GM23248 (cell line): ENCODE results near the gene STAMBP. TPM values are rescaled to one million over a fixed set of nuclear protein-coding genes. Genes with fewer than 3 reads are reported as not detected.

ENCODE experiments used
- DNase-seq: peaks from one replicate; pipeline ENCODE4 v3.0.0-alpha.2; 2015
- H2AFZ ChIP-seq: fragments of 200-600 bp; sonication (generic); 2 replicates; pipeline ENCODE4 v1.6.1; 2016; ENCODE audit warnings: antibody characterized with exemption
- H3F3A ChIP-seq: fragments of 200-600 bp; sonication (generic); 2 replicates; pipeline ENCODE4 v1.6.1; 2016; ENCODE audit warnings: mild to moderate bottlenecking, antibody characterized with exemption, mixed run types; ENCODE audit not compliant: insufficient read depth
- H3K27ac ChIP-seq: fragments of 200-600 bp; sonication (generic); 2 replicates; pipeline ENCODE4 v1.5.1; 2016; ENCODE audit warnings: mild to moderate bottlenecking
- H3K27me3 ChIP-seq: fragments of 200-600 bp; sonication (generic); replicated peaks from 2 replicates; pipeline ENCODE4 v1.6.1; 2016; ENCODE audit warnings: mild to moderate bottlenecking; ENCODE audit not compliant: insufficient read depth
- H3K36me3 ChIP-seq: fragments of 200-600 bp; sonication (generic); 2 replicates; pipeline ENCODE4 v1.6.1; 2016; ENCODE audit warnings: low read depth, mild to moderate bottlenecking
- H3K4me1 ChIP-seq: fragments of 200-600 bp; sonication (generic); 2 replicates; pipeline ENCODE4 v1.6.1; 2016; ENCODE audit warnings: mild to moderate bottlenecking; ENCODE audit not compliant: insufficient read depth
- H3K4me2 ChIP-seq: fragments of 200-600 bp; sonication (generic); one replicate; pipeline ENCODE4 v1.6.1; 2016; ENCODE audit warnings: mild to moderate bottlenecking; ENCODE audit not compliant: unreplicated experiment
- H3K4me3 ChIP-seq: fragments of 200-600 bp; sonication (generic); 2 replicates; pipeline ENCODE4 v1.5.1; 2016; ENCODE audit warnings: mild to moderate bottlenecking
- H3K79me2 ChIP-seq: fragments of 200-600 bp; sonication (generic); 2 replicates; pipeline ENCODE4 v1.6.1; 2016; ENCODE audit warnings: mild to moderate bottlenecking; ENCODE audit not compliant: insufficient read depth
- H3K9ac ChIP-seq: fragments of 200-600 bp; sonication (generic); 2 replicates; pipeline ENCODE4 v1.6.1; 2016; ENCODE audit warnings: mild to moderate bottlenecking
- H3K9me2 ChIP-seq: fragments of 200-600 bp; sonication (generic); 2 replicates; pipeline ENCODE4 v1.6.1; 2016; ENCODE audit warnings: mixed run types, mild to moderate bottlenecking, moderate library complexity; ENCODE audit not compliant: insufficient read depth
- H3K9me3 ChIP-seq: fragments of 200-600 bp; sonication (generic); one replicate; pipeline ENCODE4 v1.6.1; 2017; ENCODE audit warnings: low read depth
- H4K20me1 ChIP-seq: fragments of 200-600 bp; sonication (generic); 2 replicates; pipeline ENCODE4 v1.6.0; 2016; ENCODE audit not compliant: insufficient read depth
- EZH2 ChIP-seq: fragments of 200-600 bp; sonication (generic); IDR thresholded peaks from 2 replicates; pipeline ENCODE4 v1.6.1; 2018; ENCODE audit warnings: antibody characterized with exemption, mild to moderate bottlenecking; ENCODE audit not compliant: insufficient read depth, poor library complexity, severe bottlenecking
- EZH2phosphoT487 ChIP-seq: fragments of 200-600 bp; sonication (generic); IDR thresholded peaks from 2 replicates; pipeline ENCODE4 v1.6.1; 2018; ENCODE audit warnings: antibody characterized with exemption, moderate library complexity, mild to moderate bottlenecking, low read depth; ENCODE audit not compliant: insufficient read depth
- WGBS, 2 experiments: methylation state at CpG; one replicate each; pipeline ENCODE4 v1.1.6; 2015 to 2017; ENCODE audit warnings: low lambda C conversion rate in 2 of 2, low coverage in 1 of 2; ENCODE audit errors: missing lambda C conversion rate in 2 of 2; 5-methylcytosine and 5-hydroxymethylcytosine counted together
- in situ Hi-C: fragments of 300-500 bp; cut with MboI; formaldehyde crosslinking; loops from 2 replicates; pipeline ENCODE4 v1.15.0; 2020
- polyA plus RNA-seq: library from polyadenylated mRNA; unstranded; fragments of >200 nt; fragmentation: Nextera tagmentation; extraction: Ambion mirVana; gene quantifications from 2 replicates; pipeline ENCODE4 v1.2.1, GENCODE V29; 2016
- total RNA-seq: library from RNA; depleted of rRNA; stranded (reverse); fragments of >200 nt; shearing (Covaris generic); gene quantifications from 2 replicates; pipeline ENCODE4 v1.2.3, GENCODE V29; 2014

The STAMBP gene
- total and polyA plus RNA-seq, 2 experiments from 2014 or later: 24.4 to 35.9 TPM

DNA sequence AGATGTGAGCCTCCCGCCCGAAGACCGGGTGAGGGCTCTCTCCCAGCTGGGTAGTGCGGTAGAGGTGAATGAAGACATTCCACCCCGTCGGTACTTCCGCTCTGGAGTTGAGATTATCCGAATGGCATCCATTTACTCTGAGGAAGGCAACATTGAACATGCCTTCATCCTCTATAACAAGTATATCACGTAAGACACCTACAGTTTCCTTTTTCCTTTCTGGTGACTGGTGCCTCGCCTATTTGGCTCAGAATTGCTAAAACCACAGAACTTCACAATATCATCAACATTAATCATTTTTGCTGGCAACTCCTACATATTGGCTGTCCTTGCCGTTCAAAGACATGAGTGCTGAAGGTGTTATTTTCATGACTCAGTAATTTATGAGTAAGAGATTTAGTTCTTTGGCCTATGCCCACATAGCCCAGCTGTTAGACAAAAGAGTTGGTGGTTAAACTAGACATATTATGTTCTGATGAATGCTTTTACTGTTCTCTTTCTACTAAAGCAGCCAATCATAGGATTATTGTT is 2.2 kb downstream of the STAMBP start:
- WGBS, 2 experiments: 56% methylated on average over 10 to 11 of the region's 11 CpGs
- H3K9me3 ChIP-seq: no peaks in the 10 kb centered on the region
- H2AFZ ChIP-seq: no peak overlapping the region
- in situ Hi-C loops: no loop called here
- no peaks in the 10 kb centered on the region for H3K9me2 ChIP-seq
- no peaks in the 10 kb centered on the region for H3K27me3 ChIP-seq
- peak overlapping the region; percentile 16; the same call in 1 of the 2 replicates for H3K27ac ChIP-seq
- no peaks in the 10 kb centered on the region for H4K20me1 ChIP-seq
- peaks cover 29% of the 10 kb centered on the region for H3K4me1 ChIP-seq
- no peaks in the 10 kb centered on the region for H3K79me2 ChIP-seq
- no peak overlapping the region for H3K4me3 ChIP-seq
- H3F3A ChIP-seq: peaks cover 37% of the 10 kb centered on the region
- peak; percentile 91 for DNase-seq
- TF ChIP-seq EZH2 (no peak), EZH2phosphoT487 (peak; percentile 92)
- 0 out of 2 replicates have a peak, but pooled peaks cover 5% of the 10 kb centered on the region for H3K36me3 ChIP-seq
- no peak overlapping the region for H3K9ac ChIP-seq
- H3K4me2 ChIP-seq: peak overlapping the region; percentile 59

DNA sequence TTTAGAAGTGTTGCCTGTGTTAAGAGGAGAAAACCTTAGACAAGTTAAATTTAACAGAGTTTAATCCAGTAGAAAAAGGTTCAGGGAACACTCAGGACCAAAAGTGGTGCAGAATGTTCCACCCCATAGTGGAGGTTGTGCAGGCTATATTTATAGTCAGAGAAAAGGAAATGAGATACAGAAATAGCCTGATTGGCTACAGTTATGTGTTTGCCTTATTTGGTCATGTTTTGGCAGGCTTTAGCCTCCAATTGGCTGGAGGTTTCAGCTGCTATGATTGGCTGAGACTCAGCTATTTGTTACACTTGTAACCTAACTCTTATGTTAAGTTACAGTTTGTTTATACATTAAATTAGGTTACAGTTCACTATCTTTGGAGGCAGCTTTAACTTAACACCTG is 4.2 kb downstream of the STAMBP start:
- TF ChIP-seq EZH2phosphoT487 (no peak), EZH2 (no peak)
- Histone ChIP-seq H3K27ac (no peak overlapping the region), H3K9me3 (no peaks in the 10 kb centered on the region), H3K9me2 (no peaks in the 10 kb centered on the region), H2AFZ (no peak overlapping the region), H3K4me2 (no peak overlapping the region), H4K20me1 (no peaks in the 10 kb centered on the region), H3K27me3 (no peaks in the 10 kb centered on the region), H3F3A (peaks cover 34% of the 10 kb centered on the region), H3K79me2 (no peaks in the 10 kb centered on the region), H3K9ac (no peak overlapping the region), H3K4me3 (no peak overlapping the region), H3K36me3 (0 out of 2 replicates have a peak, but pooled peaks cover 5% of the 10 kb centered on the region), H3K4me1 (peaks cover 29% of the 10 kb centered on the region)
- in situ Hi-C loops: no loop called here
- DNase-seq: no peak

DNA sequence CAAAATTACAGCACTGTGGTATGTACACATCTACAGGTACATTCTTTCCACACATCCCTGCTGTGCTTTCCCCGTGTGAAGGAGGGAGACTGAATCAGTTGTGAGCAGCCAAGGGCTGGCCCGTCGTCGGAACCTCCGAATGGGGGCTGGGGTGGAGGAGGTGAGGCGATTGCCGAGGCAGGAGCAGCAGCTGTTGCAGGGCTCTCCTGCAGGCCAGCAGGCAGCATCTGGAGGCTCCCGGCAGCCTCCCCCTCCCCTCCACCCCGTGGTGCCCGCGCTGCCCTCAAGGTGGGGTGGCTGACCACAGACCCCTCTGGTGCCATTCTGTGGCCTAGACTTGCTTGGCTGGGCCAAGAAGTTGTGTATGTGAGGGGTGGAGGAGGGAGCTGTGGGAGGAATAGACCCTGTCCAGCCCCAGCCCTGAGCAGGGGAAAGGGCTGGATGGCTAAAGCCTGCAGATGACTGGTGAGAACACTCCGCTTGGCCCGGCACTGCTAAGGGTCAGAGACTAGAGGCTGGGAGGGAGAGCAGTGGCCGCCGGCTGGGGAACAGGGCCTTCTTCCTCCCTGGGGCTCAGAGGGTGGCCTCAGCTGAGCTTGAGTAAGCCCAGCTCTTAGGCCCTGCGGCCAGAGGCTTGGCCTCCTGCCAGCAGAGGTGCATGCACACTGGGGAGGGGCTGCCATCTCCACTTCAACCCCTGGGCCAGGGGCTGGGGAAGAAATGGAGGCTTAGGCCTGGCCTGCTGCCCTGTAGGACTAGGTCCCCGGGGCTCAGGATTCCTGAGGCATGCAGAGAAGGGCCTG is 7.6 kb downstream of the STAMBP start:
- DNase-seq: no peak
- Histone ChIP-seq H3K4me2 (no peak overlapping the region), H3K27me3 (no peaks in the 10 kb centered on the region), H4K20me1 (no peaks in the 10 kb centered on the region), H3F3A (peaks cover 22% of the 10 kb centered on the region), H3K9ac (no peak overlapping the region), H3K4me3 (no peak overlapping the region), H3K79me2 (0 out of 2 replicates have a peak, but pooled peaks cover 1% of the 10 kb centered on the region), H2AFZ (no peak overlapping the region), H3K4me1 (peaks cover 8% of the 10 kb centered on the region), H3K27ac (no peak overlapping the region), H3K36me3 (0 out of 2 replicates have a peak, but pooled peaks cover 5% of the 10 kb centered on the region), H3K9me2 (no peaks in the 10 kb centered on the region), H3K9me3 (no peaks in the 10 kb centered on the region)
- in situ Hi-C loops: no loop called here
- 91 to 95% methylated on average over 15 to 17 of the region's 17 CpGs for WGBS, 2 experiments
- TF ChIP-seq EZH2 (no peak), EZH2phosphoT487 (no peak)

DNA sequence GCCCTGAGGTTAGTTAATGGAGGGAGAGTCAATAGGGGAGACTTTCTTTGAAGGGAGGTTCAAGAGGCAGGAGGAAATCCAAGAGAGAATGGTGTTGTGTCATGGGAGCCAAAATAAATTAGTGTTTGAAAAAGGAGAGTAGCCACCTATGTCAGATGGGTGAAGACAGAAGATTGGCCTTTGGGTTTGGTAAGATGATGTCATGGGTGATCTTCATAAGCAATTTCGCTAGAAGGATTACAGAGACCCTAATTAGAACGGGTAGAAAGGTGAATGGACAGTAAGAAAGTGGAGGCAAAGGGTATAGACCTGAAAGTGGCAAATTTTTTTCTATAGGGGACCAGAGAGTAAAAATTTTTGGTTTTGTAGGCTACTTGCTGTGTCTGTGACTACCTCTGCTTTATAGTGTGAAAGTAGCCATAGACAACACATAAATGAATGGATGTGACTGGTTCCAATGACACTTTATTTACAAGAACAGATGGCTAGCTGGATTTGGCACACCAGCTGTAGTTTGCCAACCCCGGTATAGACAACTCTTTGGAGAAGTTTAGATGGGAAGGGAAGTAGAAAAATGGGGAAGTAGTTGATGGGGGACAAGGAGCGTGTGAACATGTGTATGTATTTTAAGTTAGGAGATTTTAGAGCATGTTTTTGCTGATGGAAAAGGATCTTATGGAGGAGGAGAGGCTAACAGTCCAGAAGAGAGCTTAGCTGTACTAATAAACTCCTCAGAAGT is 9.3 kb downstream of the STAMBP start:
- Histone ChIP-seq H2AFZ (no peak overlapping the region), H3K4me3 (no peak overlapping the region), H4K20me1 (no peaks in the 10 kb centered on the region), H3F3A (peaks cover 18% of the 10 kb centered on the region), H3K27me3 (no peaks in the 10 kb centered on the region), H3K4me2 (no peak overlapping the region), H3K9me3 (no peaks in the 10 kb centered on the region), H3K36me3 (0 out of 2 replicates have a peak, but pooled peaks cover 12% of the 10 kb centered on the region), H3K79me2 (peaks cover 12% of the 10 kb centered on the region; the same call in 1 of the 2 replicates), H3K27ac (no peak overlapping the region), H3K4me1 (peaks cover 3% of the 10 kb centered on the region; the same call in 1 of the 2 replicates), H3K9me2 (no peaks in the 10 kb centered on the region), H3K9ac (no peak overlapping the region)
- in situ Hi-C loops: no loop called here
- WGBS, 2 experiments: 83 to 88% methylated on average over 4 of the region's 4 CpGs
- no peak for DNase-seq
- TF ChIP-seq EZH2: no peak
- TF ChIP-seq EZH2phosphoT487: no peak
